Stimulated activated CD8-positive, alpha-beta memory T cell treated with anti-CD3 and anti-CD28 coated beads, Interleukin-7, amount 100 ng/mL, for 4 hours (primary cell): ENCODE results near the gene BBX.

Source experiments
- DNase-seq, 2 donors: peaks; one replicate each; pipeline ENCODE4 v3.0.0-alpha.2; 2020; ENCODE audit warnings: low read depth in 2 of 2

BBX gene

GRCh38 chr3:107837895-107838612 lies 315.3 kb downstream of the BBX start:
- no peak for DNase-seq

DNA sequence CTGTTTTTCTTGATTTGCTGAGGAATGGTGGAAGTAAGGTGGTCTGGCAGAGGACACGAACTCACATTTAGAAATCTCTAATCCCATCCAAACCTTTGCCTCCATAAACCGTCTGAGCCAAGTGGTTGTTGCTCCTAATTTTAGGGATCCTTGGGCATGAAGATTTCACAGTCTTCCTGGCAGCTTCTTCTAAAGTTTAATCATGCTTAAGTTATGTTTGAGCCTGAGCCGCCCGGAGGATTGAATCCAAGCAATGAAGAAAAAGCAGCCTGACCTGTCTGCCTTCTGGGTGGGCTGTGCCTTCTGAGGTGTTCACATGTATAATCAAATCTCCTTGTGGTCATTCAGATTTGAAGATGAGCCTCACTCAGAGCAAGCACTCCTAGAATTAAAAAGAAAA lies 319.1 kb downstream of the BBX start:
- no peak for DNase-seq

DNA sequence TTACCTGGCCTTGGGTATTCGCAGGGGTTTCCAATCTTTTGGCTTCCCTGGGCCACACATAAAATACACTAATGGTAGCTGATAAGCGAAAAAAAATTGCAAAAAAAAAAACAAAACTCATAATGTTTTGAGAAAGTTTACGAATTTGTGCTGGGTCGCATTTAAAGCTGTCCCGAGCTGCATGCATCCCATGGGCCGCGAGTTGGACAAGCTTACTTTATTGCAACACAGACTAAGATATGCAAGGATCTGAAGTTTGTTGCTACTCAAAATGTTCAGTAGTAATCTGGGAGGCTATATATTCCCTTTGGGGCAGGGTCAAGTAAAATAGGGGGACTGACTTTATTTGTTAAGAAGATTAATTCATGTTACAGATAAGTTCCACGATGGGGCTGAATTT lies 320.2 kb downstream of the BBX start:
- DNase-seq: no peak

- DNase-seq: no peak
Observed at GRCh38 chr3:107845380-107846278, 322.9 kb downstream of the BBX start.

DNA sequence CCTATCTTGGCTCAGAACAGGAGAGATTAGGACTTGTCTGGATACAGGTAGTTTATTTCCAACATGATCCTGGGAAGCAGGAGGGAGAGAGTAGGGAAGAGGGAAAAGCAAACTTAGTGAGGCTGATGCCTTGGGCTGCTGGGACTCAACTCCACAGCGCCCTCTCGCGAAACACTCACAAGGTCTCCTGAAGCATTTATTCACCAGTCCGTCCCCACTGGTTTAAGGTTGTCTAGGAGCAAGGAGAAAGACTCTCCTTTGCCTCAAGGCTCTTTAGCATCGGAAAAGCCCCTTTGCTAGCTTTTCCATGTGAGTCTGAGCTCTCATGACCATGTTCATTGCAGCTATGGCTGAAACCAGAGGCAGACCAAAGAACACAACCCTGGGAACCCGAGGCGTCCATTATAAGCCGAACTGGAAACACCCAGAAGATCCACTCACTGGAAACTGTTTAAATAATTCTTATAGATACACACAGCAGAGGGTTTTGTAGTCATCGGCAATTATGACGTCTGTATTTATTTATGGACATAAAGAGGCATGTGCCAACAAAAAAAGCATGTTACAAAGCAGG lies 323.6 kb downstream of the BBX start:
- DNase-seq: no peak

- DNase-seq: no peak
Observed at GRCh38 chr3:107847791-107848190, 325.0 kb downstream of the BBX start.

- DNase-seq: no peak
Observed at GRCh38 chr3:107848351-107848915, 325.7 kb downstream of the BBX start.

DNA sequence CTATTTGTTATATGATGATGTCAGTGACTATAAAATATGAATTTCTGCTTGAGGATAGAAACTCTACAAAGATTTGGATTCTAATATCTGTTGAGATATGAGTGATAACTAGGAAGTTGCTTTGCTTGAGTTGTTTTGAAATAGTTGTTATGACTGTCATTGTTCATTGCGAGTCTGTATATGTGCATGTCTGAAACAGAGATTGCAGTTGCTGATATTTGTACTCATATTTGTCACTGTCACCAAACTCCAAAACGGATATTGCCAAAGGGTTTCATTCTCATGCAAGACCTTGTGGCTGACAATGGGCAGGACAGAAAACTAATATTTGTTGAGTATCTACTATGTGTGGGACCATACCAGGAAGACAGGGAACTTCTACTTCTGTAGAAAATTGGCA lies 327.9 kb downstream of the BBX start:
- DNase-seq: no peak

DNA sequence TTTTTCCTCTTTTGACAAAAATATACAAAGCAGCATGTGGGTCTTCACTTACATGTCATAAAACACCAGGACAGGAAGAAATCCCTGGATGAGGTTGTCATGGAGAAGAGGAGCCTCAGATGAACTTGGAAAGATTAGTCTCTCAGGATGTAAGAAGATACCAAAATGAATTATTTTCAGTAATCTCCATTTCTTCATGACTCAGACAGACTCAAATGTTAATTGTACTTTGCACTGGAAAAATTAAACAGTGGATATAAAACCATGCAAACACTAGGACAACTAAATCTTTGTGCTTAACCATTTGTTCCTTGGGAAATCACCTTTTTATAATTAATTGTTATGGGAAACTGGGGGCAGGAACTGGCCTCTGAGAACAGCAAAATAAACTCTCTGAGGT lies 331.1 kb downstream of the BBX start:
- no peak for DNase-seq

DNA sequence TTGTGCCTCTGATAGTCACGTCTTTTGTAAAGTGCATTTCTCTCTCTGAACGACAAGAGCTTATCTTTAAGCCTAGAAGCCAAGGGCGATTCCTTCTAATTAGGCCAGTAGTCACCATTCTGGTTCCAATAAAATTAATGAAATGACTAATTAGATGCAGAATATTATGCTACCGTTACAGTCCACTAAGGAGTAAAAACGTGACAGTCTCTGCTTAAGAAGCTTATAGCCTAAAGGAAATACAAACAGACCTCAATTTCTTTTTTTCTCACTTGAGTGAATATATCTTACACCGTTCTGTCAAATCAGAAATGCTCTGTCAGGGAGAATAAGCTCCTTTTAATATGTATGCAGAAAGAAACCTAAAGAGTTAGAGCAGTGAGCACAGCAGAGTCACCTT lies 332.0 kb downstream of the BBX start:
- DNase-seq: no peak

DNA sequence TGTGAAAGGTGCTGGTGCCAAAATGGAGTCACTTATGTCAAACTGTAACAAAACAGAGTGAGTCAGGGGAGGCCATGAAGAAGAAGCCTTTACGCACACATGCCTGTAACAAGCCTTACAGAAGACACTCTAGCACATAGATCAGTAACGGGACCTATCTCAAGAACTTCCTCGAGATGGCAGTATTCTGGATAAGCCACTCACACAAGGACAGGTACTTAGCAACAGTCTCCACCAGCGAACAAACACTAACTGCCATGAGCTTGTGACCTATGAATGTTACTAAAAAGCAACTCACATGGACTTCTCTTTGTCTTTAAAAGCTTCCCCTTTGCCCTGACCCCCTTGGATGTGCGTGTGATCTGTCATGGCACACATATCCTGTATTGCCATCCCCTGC lies 332.9 kb downstream of the BBX start:
- DNase-seq: no peak

DNA sequence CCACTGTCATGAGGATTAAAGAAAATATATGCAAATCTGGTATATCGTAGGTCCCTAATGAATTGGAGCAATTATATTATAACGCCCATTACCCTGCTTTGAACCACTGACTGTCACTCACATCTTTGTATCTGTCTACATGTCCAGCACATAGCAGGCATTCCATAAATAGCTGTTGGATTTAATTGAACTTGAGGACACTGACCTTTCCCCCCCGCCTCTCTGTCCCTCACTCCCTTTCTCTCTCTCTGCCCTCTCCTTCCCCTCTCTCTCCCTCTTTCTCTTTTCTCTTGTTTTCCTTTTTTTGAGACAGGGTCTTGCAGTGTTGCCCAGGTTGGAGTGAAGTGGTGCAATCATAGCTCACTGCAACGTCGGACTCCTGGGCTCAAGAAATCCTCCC lies 335.1 kb downstream of the BBX start:
- no peak for DNase-seq

- DNase-seq: no peak
Observed at GRCh38 chr3:107858876-107859275, 336.1 kb downstream of the BBX start.
